ENCODE measurements around the gene DLL3.
"Not testable (repeated sequence)": the region's sequence is repeated elsewhere in the genome, so short reads cannot be mapped to it uniquely, and the experiment has no call there.

Gene DLL3

GRCh38 chr19:39498798-39499642 is at the start of gene DLL3:
DLL3 (plus strand) TSS chr19:39498947; CDS start chr19:39498975, 28 bp downstream.
- DNase-seq (ENCODE audit: low spot score), result no peak

GRCh38 chr19:39449116-39449797 is 49.5 kb upstream of the DLL3 start:
- DNase-seq (ENCODE audit: low spot score), result no peak

GRCh38 chr19:39451257-39451656 is 47.5 kb upstream of the DLL3 start:
- DNase-seq (ENCODE audit: low spot score), result not testable (repeated sequence)

GRCh38 chr19:39463403-39463802 is 35.3 kb upstream of the DLL3 start:
- no peak for DNase-seq (ENCODE audit: low spot score)

- DNase-seq (ENCODE audit: low spot score), result no peak
Observed at GRCh38 chr19:39465956-39466747, 32.6 kb upstream of the DLL3 start.

- no peak for DNase-seq (ENCODE audit: low spot score)
Observed at GRCh38 chr19:39467941-39468340, 30.8 kb upstream of the DLL3 start.

- DNase-seq (ENCODE audit: low spot score), result no peak
Observed at GRCh38 chr19:39469036-39469435, 29.7 kb upstream of the DLL3 start.

- DNase-seq (ENCODE audit: low spot score), result no peak
Observed at GRCh38 chr19:39469567-39469966, 29.2 kb upstream of the DLL3 start.

GRCh38 chr19:39470724-39471339 is 27.9 kb upstream of the DLL3 start:
- DNase-seq (ENCODE audit: low spot score), result no peak

- DNase-seq (ENCODE audit: low spot score), result no peak
Observed at GRCh38 chr19:39471756-39472536, 26.8 kb upstream of the DLL3 start.

- DNase-seq (ENCODE audit: low spot score), result no peak
Observed at GRCh38 chr19:39472746-39473442, 25.9 kb upstream of the DLL3 start.

- DNase-seq (ENCODE audit: low spot score), result no peak
Observed at GRCh38 chr19:39473443-39473960, 25.2 kb upstream of the DLL3 start.

- peak; percentile 59 for DNase-seq (ENCODE audit: low spot score)
Observed at GRCh38 chr19:39474139-39474620, 24.6 kb upstream of the DLL3 start.

GRCh38 chr19:39475748-39476147 is 23.0 kb upstream of the DLL3 start:
- no peak for DNase-seq (ENCODE audit: low spot score)

GRCh38 chr19:39479319-39479801 is 19.4 kb upstream of the DLL3 start:
- DNase-seq (ENCODE audit: low spot score), result not testable (repeated sequence)

GRCh38 chr19:39479916-39480315 is 18.8 kb upstream of the DLL3 start:
- no peak for DNase-seq (ENCODE audit: low spot score)

GRCh38 chr19:39480337-39481228 is 18.2 kb upstream of the DLL3 start, which contains the start of gene TIMM50:
TIMM50 (plus strand) TSS chr19:39480838; CDS start chr19:39480854, 16 bp downstream.
- DNase-seq (ENCODE audit: low spot score), result peak; percentile 96

GRCh38 chr19:39481229-39481545 is 17.6 kb upstream of the DLL3 start:
- no peak for DNase-seq (ENCODE audit: low spot score)

GRCh38 chr19:39481676-39482075 is 17.1 kb upstream of the DLL3 start:
- DNase-seq (ENCODE audit: low spot score), result no peak

Data from AG08395 (cell line).